SK-N-SH (cell line): Measurements from ENCODE around the gene ZNF586. TPM values are rescaled to one million over a fixed set of nuclear protein-coding genes. Genes with fewer than 3 reads are reported as not detected.
A peak's percentile ranks its signal among the peaks of the same experiment; 100 is the strongest.

Experiments
- CTCF ChIA-PET: fragments of 300-600, 350-600 bp; formaldehyde crosslinking; extraction: SDS; loops from one replicate; lab custom pipeline; 2021; lab: Yijun Ruan, JAX
- POLR2A ChIA-PET: fragments of 350-600 bp; sonication (Branson Sonifier 250); formaldehyde crosslinking; extraction: SDS; loops from one replicate; lab custom pipeline; 2020; ENCODE audit warnings: antibody characterized with exemption, inconsistent platforms; lab: Yijun Ruan, JAX
- DNase-seq: peaks from one replicate; pipeline ENCODE4 v3.0.0; 2012
- H2AFZ ChIP-seq: fragments of 200-600 bp; sonication (generic); 2 replicates; pipeline ENCODE4 v1.8.1; 2016; ENCODE audit warnings: antibody characterized with exemption, mild to moderate bottlenecking, low read depth
- H3F3A ChIP-seq: fragments of 200-600 bp; sonication (generic); replicated peaks from 2 replicates; pipeline ENCODE3; 2016; ENCODE audit warnings: antibody characterized with exemption, mild to moderate bottlenecking; ENCODE audit not compliant: insufficient read depth
- H3K27ac ChIP-seq, 2 experiments: fragments of 200-500 bp in 1 of 2; fragments of 200-600 bp in 1 of 2; sonication (Bioruptor generic) in 1 of 2; sonication (generic), shearing (Covaris generic) in 1 of 2; 2 replicates each; pipeline versions ENCODE4 v1.5.1 to v1.6.1; 2014 to 2016; ENCODE audit warnings: low read depth in 2 of 2, inconsistent platforms in 1 of 2, low read length in 1 of 2, mild to moderate bottlenecking in 1 of 2, mixed read lengths in 1 of 2
- H3K27me3 ChIP-seq: fragments of 200-600 bp; sonication (generic), shearing (Covaris generic); 2 replicates; pipeline ENCODE4 v1.6.1; 2016; ENCODE audit warnings: mixed run types; ENCODE audit not compliant: insufficient read depth
- H3K36me3 ChIP-seq, 2 experiments: fragments of 200-500 bp in 1 of 2; fragments of 200-600 bp in 1 of 2; sonication (Bioruptor generic) in 1 of 2; sonication (generic) in 1 of 2; replicated peaks in 1 of 2; 2 replicates each; pipeline versions ENCODE3 to v1.5.1; 2014 to 2016; ENCODE audit warnings: low read length in 1 of 2, mild to moderate bottlenecking in 1 of 2; ENCODE audit not compliant: insufficient read depth in 2 of 2, control insufficient read depth in 1 of 2
- H3K4me1 ChIP-seq, 2 experiments: fragments of 200-500 bp in 1 of 2; fragments of 200-600 bp in 1 of 2; sonication (Bioruptor generic) in 1 of 2; sonication (generic), shearing (Covaris generic) in 1 of 2; 2 replicates each; pipeline versions ENCODE4 v1.5.1 to v1.6.1; 2014 to 2016; ENCODE audit warnings: low read depth in 1 of 2, low read length in 1 of 2, mixed run types in 1 of 2; ENCODE audit not compliant: insufficient read depth in 2 of 2, control insufficient read depth in 1 of 2
- H3K4me2 ChIP-seq: fragments of 200-600 bp; sonication (generic), shearing (Covaris generic); 2 replicates; pipeline ENCODE4 v1.6.1; 2017; ENCODE audit warnings: mixed run types
- H3K4me3 ChIP-seq, 2 experiments: fragments of 200-500 bp in 1 of 2; fragments of 200-600 bp in 1 of 2; sonication (Bioruptor generic) in 1 of 2; sonication (generic), shearing (Covaris generic) in 1 of 2; 2 replicates each; pipeline versions ENCODE4 v1.5.1 to v1.8.1; 2014 to 2016; ENCODE audit warnings: low read depth in 2 of 2, inconsistent platforms in 1 of 2, low read length in 1 of 2, mild to moderate bottlenecking in 1 of 2, mixed read lengths in 1 of 2, moderate library complexity in 1 of 2
- H3K79me2 ChIP-seq: fragments of 200-600 bp; sonication (generic); 2 replicates; pipeline ENCODE4 v1.8.1; 2017; ENCODE audit warnings: mild to moderate bottlenecking; ENCODE audit not compliant: insufficient read depth
- H3K9ac ChIP-seq: fragments of 200-600 bp; sonication (generic); 2 replicates; pipeline ENCODE4 v1.6.1; 2017; ENCODE audit warnings: mixed run types
- H3K9me2 ChIP-seq: fragments of 200-600 bp; sonication (generic); 2 replicates; pipeline ENCODE4 v1.6.1; 2017; ENCODE audit warnings: mixed run types
- H3K9me3 ChIP-seq: fragments of 200-600 bp; sonication (generic); 2 replicates; pipeline ENCODE4 v1.6.1; 2017; ENCODE audit warnings: mixed run types, mild to moderate bottlenecking, moderate library complexity
- H4K20me1 ChIP-seq: fragments of 200-600 bp; sonication (generic); 2 replicates; pipeline ENCODE4 v1.6.1; 2017; ENCODE audit warnings: mild to moderate bottlenecking, mixed run types; ENCODE audit not compliant: insufficient read depth
- CTCF ChIP-seq: fragments of 200-600 bp; sonication (generic); IDR thresholded peaks from 2 replicates; pipeline ENCODE4 v1.6.1; 2017; ENCODE audit warnings: antibody characterized with exemption, mild to moderate bottlenecking, moderate library complexity
- ELF1 ChIP-seq: IDR thresholded peaks from 2 replicates; pipeline ENCODE4 v1.4.0; 2012
- EP300 ChIP-seq, 2 experiments: IDR thresholded peaks; 2 replicates each; pipeline versions ENCODE4 v1.4.0 to v1.6.1; 2012; ENCODE audit warnings: borderline replicate concordance in 1 of 2, low read depth in 1 of 2, low read length in 1 of 2
- FOSL2 ChIP-seq: IDR thresholded peaks from 2 replicates; pipeline ENCODE4 v1.4.0; 2012; ENCODE audit warnings: low read depth, mild to moderate bottlenecking, moderate library complexity, borderline replicate concordance
- FOXM1 ChIP-seq: IDR thresholded peaks from 2 replicates; pipeline ENCODE4 v1.4.0; 2012; ENCODE audit warnings: low read depth, mild to moderate bottlenecking
- GATA2 ChIP-seq: sonication (generic); formaldehyde crosslinking; IDR thresholded peaks from 2 replicates; pipeline ENCODE4 v1.5.0; 2020; ENCODE audit warnings: mild to moderate bottlenecking, missing genetic modification reagents
- IRF3 ChIP-seq: fragments of 150-350 bp; IDR thresholded peaks from 2 replicates; pipeline ENCODE4 v1.6.1; 2016; ENCODE audit warnings: mild to moderate bottlenecking, low read depth, low read length
- MAX ChIP-seq: IDR thresholded peaks from 2 replicates; pipeline ENCODE4 v1.4.0; 2012; ENCODE audit warnings: low read depth
- MEF2A ChIP-seq: IDR thresholded peaks from 2 replicates; pipeline ENCODE4 v1.4.0; 2012; ENCODE audit warnings: low read depth, borderline replicate concordance
- POLR2AphosphoS5 ChIP-seq: IDR thresholded peaks from 2 replicates; pipeline ENCODE4 v1.6.1; 2012; ENCODE audit warnings: low read depth, low read length
- REST ChIP-seq: IDR thresholded peaks from 2 replicates; pipeline ENCODE4 v1.6.1; 2012; ENCODE audit warnings: mild to moderate bottlenecking, low read depth, low read length, moderate library complexity
- RFX5 ChIP-seq: IDR thresholded peaks from 2 replicates; pipeline ENCODE4 v1.6.1; 2012; ENCODE audit warnings: mild to moderate bottlenecking, improper control_type of control experiment, low read length
- RXRA ChIP-seq: IDR thresholded peaks from 2 replicates; pipeline ENCODE4 v1.4.0; 2012; ENCODE audit warnings: low read depth, mild to moderate bottlenecking, borderline replicate concordance
- SIN3A ChIP-seq: IDR thresholded peaks from 2 replicates; pipeline ENCODE4 v1.6.1; 2012; ENCODE audit warnings: low read depth, mild to moderate bottlenecking, low read length, moderate library complexity, borderline replicate concordance
- SMC3 ChIP-seq: IDR thresholded peaks from 2 replicates; pipeline ENCODE4 v1.6.1; 2012; ENCODE audit warnings: low read depth, low read length, improper control_type of control experiment
- TAF1 ChIP-seq: IDR thresholded peaks from 2 replicates; pipeline ENCODE4 v1.6.1; 2012; ENCODE audit warnings: low read depth, mild to moderate bottlenecking, low read length, moderate library complexity, borderline replicate concordance
- TCF12 ChIP-seq: IDR thresholded peaks from 2 replicates; pipeline ENCODE4 v1.4.0; 2012
- TEAD4 ChIP-seq: IDR thresholded peaks from 2 replicates; pipeline ENCODE4 v1.4.0; 2012; ENCODE audit warnings: mild to moderate bottlenecking, borderline replicate concordance; ENCODE audit not compliant: insufficient read depth
- USF2 ChIP-seq: fragments of 150-350 bp; IDR thresholded peaks from 2 replicates; pipeline ENCODE4 v1.6.1; 2017; ENCODE audit warnings: antibody characterized with exemption, low read length, low read depth, borderline replicate concordance
- YY1 ChIP-seq: IDR thresholded peaks from 2 replicates; pipeline ENCODE4 v1.4.0; 2012; ENCODE audit warnings: low read depth, mild to moderate bottlenecking
- ZBTB33 ChIP-seq: IDR thresholded peaks from 2 replicates; pipeline ENCODE4 v1.4.0; 2012; ENCODE audit warnings: low read depth, borderline replicate concordance
- WGBS: methylation state at CpG from one replicate; pipeline ENCODE4 v1.1.6; 2017; ENCODE audit warnings: low lambda C conversion rate; 5-methylcytosine and 5-hydroxymethylcytosine counted together
- polyA plus RNA-seq, 3 experiments: library from polyadenylated mRNA; depleted of rRNA; stranded (reverse); fragments of >200 nt; gene quantifications; 2 replicates each; pipeline ENCODE4 v1.2.3, GENCODE V29; 2012

The ZNF586 gene
- polyA plus RNA-seq, 1 of the 3 experiments (the other 2 are of a cell fraction), result 3.5 TPM

- peak within 1 kb of the TSS; percentile 84 for H3K4me2 ChIP-seq
- H3K9me3 ChIP-seq, result 0 out of 2 replicates have a peak, but pooled peaks cover 6% of the 10 kb centered on the region
- 6% methylated on average over 46 of the region's 51 CpGs for WGBS
- no peaks in the 10 kb centered on the region for H4K20me1 ChIP-seq
- peaks cover 47% of the 10 kb centered on the region for H3K79me2 ChIP-seq
- no peaks in the 10 kb centered on the region for H3F3A ChIP-seq
- H3K27ac ChIP-seq, result peak within 1 kb of the TSS; percentile 40 to 73; a peak in 3 of 4 replicates
- H3K9me2 ChIP-seq, result no peaks in the 10 kb centered on the region
- peaks cover 0 to 5% of the 10 kb centered on the region in 2 experiments; a peak in 1 of 4 replicates for H3K4me1 ChIP-seq
- DNase-seq, result peak; percentile 87
- H3K4me3 ChIP-seq, result peak within 1 kb of the TSS; percentile 83 to 90
- H3K9ac ChIP-seq, result peak within 1 kb of the TSS; percentile 86
- CTCF ChIA-PET, result interaction anchor here (0.6 to 1.2 kb wide), 2 partner anchors 9 to 13 kb away, joined by 3 read pairs; no protein-coding TSS in a partner anchor
- H3K36me3 ChIP-seq, result peaks cover 18 to 34% of the 10 kb centered on the region in 2 experiments
- POLR2A ChIA-PET, result interaction anchor here (0.7 to 2.0 kb wide), 5 partner anchors 9 to 133 kb away, joined by 3 to 6 read pairs (median 4); partner anchors contain the start of genes ZNF134, ZNF211 and ZNF551
- H2AFZ ChIP-seq, result peak within 1 kb of the TSS; percentile 83
- H3K27me3 ChIP-seq, result no peaks in the 10 kb centered on the region
- TF ChIP-seq TAF1 (peak; percentile 62; the same call in 1 of the 2 replicates), POLR2AphosphoS5 (peak; percentile 92; the same call in 1 of the 2 replicates), SMC3 (no peak), EP300 (IDR thresholded peaks at IDR 0.05; ENCODE audit: borderline replicate concordance in 1 of 2, low read depth in 1 of 2, low read length in 1 of 2) (no peak), FOSL2 (no peak), GATA2 (CRISPR knock-in tag) (no peak), ZBTB33 (no peak), MAX (peak; percentile 17; the same call in 1 of the 2 replicates), RXRA (no peak), YY1 (peak; percentile 91), FOXM1 (no peak), TEAD4 (no peak), MEF2A (no peak), RFX5 (no peak), ELF1 (peak; percentile 55; the same call in 1 of the 2 replicates), CTCF (no peak), REST (0 out of 2 replicates have a peak, but pooled peaks have one; percentile 10), TCF12 (no peak), USF2 (no peak), SIN3A (no peak; the same call in 1 of the 2 replicates), IRF3 (peak; percentile 54; the same call in 1 of the 2 replicates)
These were observed 22.6 kb upstream of the ZNF586 start, which contains the start of gene ZNF776 for GRCh38 chr19:57746580-57747471. Gene ZNF776, plus strand, starts transcription at chr19:57746815. Its CDS starts 244 bp downstream, at chr19:57747059.
